GM23338 (cell line): ENCODE measurements around the gene USP1. TPM values are rescaled to one million over a fixed set of nuclear protein-coding genes. Genes with fewer than 3 reads are reported as not detected.
A peak's percentile ranks its signal among the peaks of the same experiment; 100 is the strongest.

Experiments
- ATAC-seq: fragments of 200-7000 bp; cut with Tn5 transposase; 3 replicates; pipeline ENCODE4 v1.9.1; 2020
- DNase-seq: peaks from one replicate; pipeline ENCODE4 v3.0.0-alpha.2; 2015; ENCODE audit warnings: low spot score
- H2AFZ ChIP-seq: fragments of 200-600 bp; sonication (generic); 2 replicates; pipeline ENCODE4 v1.8.0; 2016; ENCODE audit warnings: antibody characterized with exemption, mild to moderate bottlenecking, moderate library complexity
- H3F3A ChIP-seq: fragments of 200-600 bp; sonication (generic); replicated peaks from 2 replicates; pipeline ENCODE4 v1.8.0; 2017; ENCODE audit warnings: antibody characterized with exemption, mixed run types, low read depth
- H3K27ac ChIP-seq: fragments of 200-600 bp; sonication (generic); 2 replicates; pipeline ENCODE4 v1.6.1; 2016; ENCODE audit warnings: low read depth
- H3K27me3 ChIP-seq: fragments of 200-600 bp; sonication (generic); 2 replicates; pipeline ENCODE4 v1.8.0; 2016; ENCODE audit warnings: mild to moderate bottlenecking, mixed run types, moderate library complexity; ENCODE audit not compliant: insufficient read depth
- H3K36me3 ChIP-seq: fragments of 200-600 bp; sonication (generic); 2 replicates; pipeline ENCODE4 v1.8.0; 2016; ENCODE audit warnings: mild to moderate bottlenecking; ENCODE audit not compliant: insufficient read depth
- H3K4me1 ChIP-seq: fragments of 200-600 bp; sonication (generic); 2 replicates; pipeline ENCODE4 v1.8.0; 2016; ENCODE audit warnings: mild to moderate bottlenecking, moderate library complexity; ENCODE audit not compliant: insufficient read depth
- H3K4me2 ChIP-seq: fragments of 200-600 bp; sonication (generic); 2 replicates; pipeline ENCODE4 v1.7.1; 2017; ENCODE audit warnings: mixed run types
- H3K4me3 ChIP-seq: fragments of 200-600 bp; sonication (generic); 2 replicates; pipeline ENCODE4 v1.6.1; 2016; ENCODE audit warnings: mixed run types
- H3K79me2 ChIP-seq: fragments of 200-600 bp; sonication (generic); replicated peaks from 2 replicates; pipeline ENCODE4 v1.8.0; 2017; ENCODE audit warnings: mild to moderate bottlenecking; ENCODE audit not compliant: insufficient read depth
- H3K9me2 ChIP-seq: fragments of 200-600 bp; sonication (generic); 2 replicates; pipeline ENCODE4 v1.8.0; 2017; ENCODE audit not compliant: insufficient read depth
- H4K20me1 ChIP-seq: fragments of 200-600 bp; sonication (generic); replicated peaks from 2 replicates; pipeline ENCODE4 v1.8.0; 2017; ENCODE audit warnings: mild to moderate bottlenecking; ENCODE audit not compliant: insufficient read depth
- H3K27ac Mint-ChIP-seq: 2 replicates; pipeline ENCODE4 v1.8.0; 2020; ENCODE audit warnings: inconsistent platforms, mild to moderate bottlenecking, moderate library complexity, mixed read lengths
- H3K27me3 Mint-ChIP-seq: 3 replicates; pipeline ENCODE4 v1.8.0; 2022; ENCODE audit warnings: low read depth, mild to moderate bottlenecking, moderate library complexity, mixed read lengths, inconsistent platforms; ENCODE audit not compliant: insufficient read depth, poor library complexity
- H3K36me3 Mint-ChIP-seq: 3 replicates; pipeline ENCODE4 v1.8.0; 2021; ENCODE audit warnings: low read depth, mild to moderate bottlenecking, inconsistent platforms, moderate library complexity, mixed read lengths
- H3K4me1 Mint-ChIP-seq: 3 replicates; pipeline ENCODE4 v1.8.0; 2020; ENCODE audit warnings: mild to moderate bottlenecking, inconsistent platforms, mixed read lengths
- H3K4me3 Mint-ChIP-seq: 3 replicates; pipeline ENCODE4 v1.8.0; 2021; ENCODE audit warnings: moderate library complexity, mild to moderate bottlenecking, inconsistent platforms, mixed read lengths
- H3K9me3 Mint-ChIP-seq: 3 replicates; pipeline ENCODE4 v1.8.0; 2020; ENCODE audit warnings: moderate library complexity, mild to moderate bottlenecking, inconsistent platforms, mixed read lengths
- CREB1 ChIP-seq: fragments of 250-450 bp; sonication (Bioruptor Pico); IDR thresholded peaks from 2 replicates; pipeline ENCODE4 v1.5.0; 2020; ENCODE audit warnings: low read depth, mild to moderate bottlenecking, moderate library complexity
- EZH2 ChIP-seq: fragments of 200-600 bp; sonication (generic); IDR thresholded peaks from one replicate; pipeline ENCODE4 v1.8.0; 2017; ENCODE audit warnings: antibody characterized with exemption, mild to moderate bottlenecking, low read depth; ENCODE audit not compliant: unreplicated experiment
- EZH2phosphoT487 ChIP-seq: fragments of 200-600 bp; sonication (generic); IDR thresholded peaks from one replicate; pipeline ENCODE4 v1.8.1; 2018; ENCODE audit warnings: antibody characterized with exemption; ENCODE audit not compliant: unreplicated experiment
- POLR2AphosphoS5 ChIP-seq: IDR thresholded peaks from 2 replicates; pipeline ENCODE4 v1.6.1; 2016; ENCODE audit warnings: antibody characterized with exemption, low read depth
- REST ChIP-seq: IDR thresholded peaks from one replicate; pipeline ENCODE4 v1.6.1; 2018; ENCODE audit warnings: antibody characterized with exemption; ENCODE audit not compliant: unreplicated experiment
- STAT1 ChIP-seq: IDR thresholded peaks from one replicate; pipeline ENCODE4 v1.6.1; 2016; ENCODE audit warnings: antibody characterized with exemption; ENCODE audit not compliant: unreplicated experiment
- ZNF114 ChIP-seq: fragments of 250-450 bp; sonication (Bioruptor Pico); IDR thresholded peaks from 2 replicates; pipeline ENCODE4 v1.5.0; 2020; ENCODE audit warnings: mild to moderate bottlenecking, moderate library complexity
- polyA plus RNA-seq: library from polyadenylated mRNA; unstranded; fragments of >200 nt; fragmentation: Nextera tagmentation; extraction: Ambion mirVana; gene quantifications from 2 replicates; pipeline ENCODE4 v1.2.1, GENCODE V29; 2016
- total RNA-seq: library from RNA; depleted of rRNA; stranded (reverse); fragments of >200 nt; shearing (Covaris generic); gene quantifications from 2 replicates; pipeline ENCODE4 v1.2.3, GENCODE V29; 2014
- TF ChIP-seq, protein P1 (sequence below): IDR thresholded peaks from 2 replicates; pipeline ENCODE4 v1.6.1; 2016; ENCODE audit warnings: antibody characterized with exemption
- TF ChIP-seq, protein P2 (sequence below), 2 experiments: fragments of 200-600 bp in 1 of 2; sonication (generic) in 1 of 2; conservative IDR thresholded peaks; 2 replicates each; pipeline versions ENCODE4 v1.5.1 to v1.6.1; 2016 to 2017; ENCODE audit warnings: antibody characterized with exemption in 2 of 2, low read depth in 2 of 2, mild to moderate bottlenecking in 2 of 2, moderate library complexity in 1 of 2

The USP1 gene
- total and polyA plus RNA-seq, 2 experiments from 2014 or later = 45.6 to 74.6 TPM

- no peaks in the 10 kb centered on the region for H3K27me3 ChIP-seq
- no peak overlapping the region for H2AFZ ChIP-seq
- Mint-ChIP-seq H3K27ac (no peak overlapping the region), H3K4me3 (no peak overlapping the region), H3K36me3 (no peaks in the 10 kb centered on the region), H3K4me1 (peaks cover 27% of the 10 kb centered on the region), H3K27me3 (peaks cover 4% of the 10 kb centered on the region), H3K9me3 (no peaks in the 10 kb centered on the region)
- H3K9me2 ChIP-seq = no peaks in the 10 kb centered on the region
- no peak for DNase-seq
- H3F3A ChIP-seq = no peaks in the 10 kb centered on the region
- TF ChIP-seq, protein P1, sequence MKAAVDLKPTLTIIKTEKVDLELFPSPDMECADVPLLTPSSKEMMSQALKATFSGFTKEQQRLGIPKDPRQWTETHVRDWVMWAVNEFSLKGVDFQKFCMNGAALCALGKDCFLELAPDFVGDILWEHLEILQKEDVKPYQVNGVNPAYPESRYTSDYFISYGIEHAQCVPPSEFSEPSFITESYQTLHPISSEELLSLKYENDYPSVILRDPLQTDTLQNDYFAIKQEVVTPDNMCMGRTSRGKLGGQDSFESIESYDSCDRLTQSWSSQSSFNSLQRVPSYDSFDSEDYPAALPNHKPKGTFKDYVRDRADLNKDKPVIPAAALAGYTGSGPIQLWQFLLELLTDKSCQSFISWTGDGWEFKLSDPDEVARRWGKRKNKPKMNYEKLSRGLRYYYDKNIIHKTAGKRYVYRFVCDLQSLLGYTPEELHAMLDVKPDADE = no peak
- TF ChIP-seq, protein P2, sequence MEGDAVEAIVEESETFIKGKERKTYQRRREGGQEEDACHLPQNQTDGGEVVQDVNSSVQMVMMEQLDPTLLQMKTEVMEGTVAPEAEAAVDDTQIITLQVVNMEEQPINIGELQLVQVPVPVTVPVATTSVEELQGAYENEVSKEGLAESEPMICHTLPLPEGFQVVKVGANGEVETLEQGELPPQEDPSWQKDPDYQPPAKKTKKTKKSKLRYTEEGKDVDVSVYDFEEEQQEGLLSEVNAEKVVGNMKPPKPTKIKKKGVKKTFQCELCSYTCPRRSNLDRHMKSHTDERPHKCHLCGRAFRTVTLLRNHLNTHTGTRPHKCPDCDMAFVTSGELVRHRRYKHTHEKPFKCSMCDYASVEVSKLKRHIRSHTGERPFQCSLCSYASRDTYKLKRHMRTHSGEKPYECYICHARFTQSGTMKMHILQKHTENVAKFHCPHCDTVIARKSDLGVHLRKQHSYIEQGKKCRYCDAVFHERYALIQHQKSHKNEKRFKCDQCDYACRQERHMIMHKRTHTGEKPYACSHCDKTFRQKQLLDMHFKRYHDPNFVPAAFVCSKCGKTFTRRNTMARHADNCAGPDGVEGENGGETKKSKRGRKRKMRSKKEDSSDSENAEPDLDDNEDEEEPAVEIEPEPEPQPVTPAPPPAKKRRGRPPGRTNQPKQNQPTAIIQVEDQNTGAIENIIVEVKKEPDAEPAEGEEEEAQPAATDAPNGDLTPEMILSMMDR (conservative IDR thresholded peaks at IDR 0.05; ENCODE audit: low read depth in 2 of 2) = peak in 1 of 2 experiments; percentile 20; a peak in 2 of 4 replicates
- no peak for ATAC-seq
- no peak overlapping the region for H3K27ac ChIP-seq
- no peak overlapping the region for H3K4me3 ChIP-seq
- no peaks in the 10 kb centered on the region for H3K36me3 ChIP-seq
- no peaks in the 10 kb centered on the region for H3K79me2 ChIP-seq
- H4K20me1 ChIP-seq = no peaks in the 10 kb centered on the region
- H3K4me1 ChIP-seq = peaks cover 4% of the 10 kb centered on the region
- no peak overlapping the region for H3K4me2 ChIP-seq
Observed at GRCh38 chr1:62405247-62405646, 31.6 kb upstream of the USP1 start.

DNA sequence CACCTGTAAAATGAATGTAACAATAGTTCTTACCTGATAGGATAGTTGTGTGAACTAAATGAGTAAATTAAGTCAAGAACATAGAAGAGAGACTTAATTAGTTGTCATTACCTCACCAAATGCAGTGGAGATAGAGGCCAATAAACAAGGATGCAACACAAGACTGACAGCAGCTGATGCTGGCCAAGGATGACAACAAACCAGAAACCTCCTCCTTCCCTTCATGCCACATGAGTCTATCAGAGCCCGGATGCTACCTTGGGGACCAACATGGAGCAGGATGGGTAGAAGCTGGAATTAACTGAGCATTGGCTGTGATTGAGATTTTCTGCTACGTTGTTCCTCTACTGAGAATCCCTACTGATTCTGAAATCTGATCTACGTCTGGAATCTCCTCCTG lies 30.3 kb upstream of the USP1 start:
- H3K79me2 ChIP-seq = no peaks in the 10 kb centered on the region
- H3K4me2 ChIP-seq = no peak overlapping the region
- ATAC-seq (peak; percentile 30), DNase-seq (peak; percentile 17)
- no peak overlapping the region for H3K4me3 Mint-ChIP-seq
- H3F3A ChIP-seq = no peaks in the 10 kb centered on the region
- H3K4me1 Mint-ChIP-seq = peaks cover 14% of the 10 kb centered on the region
- no peak overlapping the region for H3K27ac ChIP-seq
- H3K4me1 ChIP-seq = no peaks in the 10 kb centered on the region; the same call in 1 of the 2 replicates
- no peaks in the 10 kb centered on the region for H3K27me3 ChIP-seq
- no peak overlapping the region for H3K27ac Mint-ChIP-seq
- H3K36me3 Mint-ChIP-seq = no peaks in the 10 kb centered on the region
- no peaks in the 10 kb centered on the region for H3K9me2 ChIP-seq
- H3K36me3 ChIP-seq = no peaks in the 10 kb centered on the region
- peak overlapping the region; percentile 86 for H2AFZ ChIP-seq
- H4K20me1 ChIP-seq = no peaks in the 10 kb centered on the region
- H3K27me3 Mint-ChIP-seq = peaks cover 4% of the 10 kb centered on the region
- H3K9me3 Mint-ChIP-seq = no peaks in the 10 kb centered on the region
- H3K4me3 ChIP-seq = no peak overlapping the region
- TF ChIP-seq EZH2phosphoT487 (no peak), REST (no peak), STAT1 (no peak), CREB1 (CRISPR knock-in tag) (no peak), ZNF114 (no peak), EZH2 (no peak), POLR2AphosphoS5 (no peak)
- TF ChIP-seq, protein P1 = no peak
- TF ChIP-seq, protein P2 (conservative IDR thresholded peaks at IDR 0.05; ENCODE audit: low read depth in 2 of 2) = no peak
